T-helper 1 cell treated with Interleukin-12 subunit alpha and Interleukin-12 subunit beta and Interleukin-4 antibody, amounts not matched to agents 30 μg/mL and 1 μg/mL, for 36 hours (primary cell): ENCODE data around the gene NR1H4.

ENCODE experiments used
- H3K27ac Mint-ChIP-seq: one replicate; pipeline ENCODE4 v1.8.0; 2021; ENCODE audit warnings: mild to moderate bottlenecking, mixed read lengths
- H3K27me3 Mint-ChIP-seq: one replicate; pipeline ENCODE4 v1.8.0; 2021; ENCODE audit warnings: low read depth, mixed read lengths
- H3K36me3 Mint-ChIP-seq: one replicate; pipeline ENCODE4 v1.8.0; 2021; ENCODE audit warnings: low read depth, mixed read lengths
- H3K4me1 Mint-ChIP-seq: one replicate; pipeline ENCODE4 v1.8.0; 2021; ENCODE audit warnings: low read depth, mixed read lengths
- H3K4me3 Mint-ChIP-seq: one replicate; pipeline ENCODE4 v1.8.0; 2021; ENCODE audit warnings: mild to moderate bottlenecking, moderate library complexity, mixed read lengths
- H3K9me3 Mint-ChIP-seq: one replicate; pipeline ENCODE4 v1.8.0; 2021; ENCODE audit warnings: mixed read lengths

NR1H4 gene

GRCh38 chr12:100515968-100516367 is 42.3 kb downstream of the NR1H4 start:
- H3K4me1 Mint-ChIP-seq: no peaks in the 10 kb centered on the region
- H3K27me3 Mint-ChIP-seq: no peaks in the 10 kb centered on the region
- H3K27ac Mint-ChIP-seq: no peak overlapping the region
- no peak overlapping the region for H3K4me3 Mint-ChIP-seq
- no peaks in the 10 kb centered on the region for H3K36me3 Mint-ChIP-seq
- H3K9me3 Mint-ChIP-seq: peaks cover 5% of the 10 kb centered on the region

GRCh38 chr12:100518376-100518775 is 44.7 kb downstream of the NR1H4 start:
- H3K9me3 Mint-ChIP-seq: peaks cover 5% of the 10 kb centered on the region
- no peak overlapping the region for H3K27ac Mint-ChIP-seq
- no peaks in the 10 kb centered on the region for H3K36me3 Mint-ChIP-seq
- no peaks in the 10 kb centered on the region for H3K4me1 Mint-ChIP-seq
- H3K27me3 Mint-ChIP-seq: no peaks in the 10 kb centered on the region
- no peak overlapping the region for H3K4me3 Mint-ChIP-seq

GRCh38 chr12:100520048-100520769 is 46.5 kb downstream of the NR1H4 start:
- Mint-ChIP-seq H3K4me1 (no peaks in the 10 kb centered on the region), H3K4me3 (no peak overlapping the region), H3K36me3 (no peaks in the 10 kb centered on the region), H3K27ac (no peak overlapping the region), H3K27me3 (no peaks in the 10 kb centered on the region), H3K9me3 (peaks cover 5% of the 10 kb centered on the region)

GRCh38 chr12:100521958-100522357 is 48.3 kb downstream of the NR1H4 start:
- H3K27me3 Mint-ChIP-seq: no peaks in the 10 kb centered on the region
- no peaks in the 10 kb centered on the region for H3K36me3 Mint-ChIP-seq
- no peaks in the 10 kb centered on the region for H3K4me1 Mint-ChIP-seq
- no peak overlapping the region for H3K4me3 Mint-ChIP-seq
- peaks cover 4% of the 10 kb centered on the region for H3K9me3 Mint-ChIP-seq
- H3K27ac Mint-ChIP-seq: no peak overlapping the region

GRCh38 chr12:100528034-100528433 is 54.4 kb downstream of the NR1H4 start:
- Mint-ChIP-seq H3K36me3 (no peaks in the 10 kb centered on the region), H3K9me3 (no peaks in the 10 kb centered on the region), H3K4me1 (no peaks in the 10 kb centered on the region), H3K4me3 (no peak overlapping the region), H3K27ac (no peak overlapping the region), H3K27me3 (peaks cover 3% of the 10 kb centered on the region)

GRCh38 chr12:100528471-100529127 is 54.9 kb downstream of the NR1H4 start:
- no peaks in the 10 kb centered on the region for H3K9me3 Mint-ChIP-seq
- no peaks in the 10 kb centered on the region for H3K36me3 Mint-ChIP-seq
- no peaks in the 10 kb centered on the region for H3K4me1 Mint-ChIP-seq
- peaks cover 3% of the 10 kb centered on the region for H3K27me3 Mint-ChIP-seq
- H3K4me3 Mint-ChIP-seq: no peak overlapping the region
- no peak overlapping the region for H3K27ac Mint-ChIP-seq

GRCh38 chr12:100529756-100530350 is 56.2 kb downstream of the NR1H4 start:
- Mint-ChIP-seq H3K27me3 (peaks cover 3% of the 10 kb centered on the region), H3K36me3 (no peaks in the 10 kb centered on the region), H3K27ac (no peak overlapping the region), H3K4me1 (no peaks in the 10 kb centered on the region), H3K9me3 (no peaks in the 10 kb centered on the region), H3K4me3 (no peak overlapping the region)

- no peak overlapping the region for H3K27ac Mint-ChIP-seq
- H3K9me3 Mint-ChIP-seq: no peaks in the 10 kb centered on the region
- H3K4me1 Mint-ChIP-seq: no peaks in the 10 kb centered on the region
- no peaks in the 10 kb centered on the region for H3K36me3 Mint-ChIP-seq
- no peak overlapping the region for H3K4me3 Mint-ChIP-seq
- peaks cover 3% of the 10 kb centered on the region for H3K27me3 Mint-ChIP-seq
Observed at GRCh38 chr12:100533376-100533775, 59.7 kb downstream of the NR1H4 start.

- Mint-ChIP-seq H3K27me3 (peaks cover 3% of the 10 kb centered on the region), H3K36me3 (no peaks in the 10 kb centered on the region), H3K27ac (no peak overlapping the region), H3K4me3 (no peak overlapping the region), H3K9me3 (no peaks in the 10 kb centered on the region), H3K4me1 (no peaks in the 10 kb centered on the region)
Observed at GRCh38 chr12:100534625-100535227, 61.1 kb downstream of the NR1H4 start.

GRCh38 chr12:100539202-100539601 is 65.5 kb downstream of the NR1H4 start:
- H3K27me3 Mint-ChIP-seq: no peaks in the 10 kb centered on the region
- no peak overlapping the region for H3K4me3 Mint-ChIP-seq
- no peaks in the 10 kb centered on the region for H3K9me3 Mint-ChIP-seq
- no peaks in the 10 kb centered on the region for H3K36me3 Mint-ChIP-seq
- no peaks in the 10 kb centered on the region for H3K4me1 Mint-ChIP-seq
- no peak overlapping the region for H3K27ac Mint-ChIP-seq

- Mint-ChIP-seq H3K9me3 (no peaks in the 10 kb centered on the region), H3K27me3 (no peaks in the 10 kb centered on the region), H3K27ac (no peak overlapping the region), H3K36me3 (no peaks in the 10 kb centered on the region), H3K4me3 (no peak overlapping the region), H3K4me1 (no peaks in the 10 kb centered on the region)
Observed at GRCh38 chr12:100544165-100544564, 70.5 kb downstream of the NR1H4 start.

- no peaks in the 10 kb centered on the region for H3K9me3 Mint-ChIP-seq
- no peak overlapping the region for H3K27ac Mint-ChIP-seq
- no peaks in the 10 kb centered on the region for H3K27me3 Mint-ChIP-seq
- no peak overlapping the region for H3K4me3 Mint-ChIP-seq
- H3K36me3 Mint-ChIP-seq: no peaks in the 10 kb centered on the region
- no peaks in the 10 kb centered on the region for H3K4me1 Mint-ChIP-seq
Observed at GRCh38 chr12:100545092-100545491, 71.4 kb downstream of the NR1H4 start.

- Mint-ChIP-seq H3K36me3 (no peaks in the 10 kb centered on the region), H3K4me1 (no peaks in the 10 kb centered on the region), H3K27ac (no peak overlapping the region), H3K27me3 (peaks cover 5% of the 10 kb centered on the region), H3K4me3 (no peak overlapping the region), H3K9me3 (no peaks in the 10 kb centered on the region)
Observed at GRCh38 chr12:100553936-100554335, 80.3 kb downstream of the NR1H4 start.

GRCh38 chr12:100554608-100555077 is 81.0 kb downstream of the NR1H4 start:
- Mint-ChIP-seq H3K9me3 (no peaks in the 10 kb centered on the region), H3K4me3 (no peak overlapping the region), H3K4me1 (no peaks in the 10 kb centered on the region), H3K36me3 (no peaks in the 10 kb centered on the region), H3K27me3 (peaks cover 5% of the 10 kb centered on the region), H3K27ac (no peak overlapping the region)

GRCh38 chr12:100555722-100556121 is 82.1 kb downstream of the NR1H4 start:
- no peak overlapping the region for H3K4me3 Mint-ChIP-seq
- no peaks in the 10 kb centered on the region for H3K36me3 Mint-ChIP-seq
- no peaks in the 10 kb centered on the region for H3K9me3 Mint-ChIP-seq
- no peaks in the 10 kb centered on the region for H3K4me1 Mint-ChIP-seq
- peaks cover 5% of the 10 kb centered on the region for H3K27me3 Mint-ChIP-seq
- H3K27ac Mint-ChIP-seq: no peak overlapping the region
